CD14-positive monocyte (primary cell): Measurements from ENCODE around the gene KLHL6. TPM values are rescaled to one million over a fixed set of nuclear protein-coding genes. Genes with fewer than 3 reads are reported as not detected.
A peak's percentile ranks its signal among the peaks of the same experiment; 100 is the strongest.

ENCODE experiments used
- DNase-seq, 3 donors: peaks; one replicate each; pipeline ENCODE4 v3.0.0-alpha.2; 2011 to 2022
- H2AFZ ChIP-seq: 2 replicates; pipeline ENCODE4 v1.6.0; 2012; ENCODE audit warnings: mild to moderate bottlenecking, low read depth, low read length, inconsistent platforms; ENCODE audit not compliant: insufficient read depth, poor library complexity, severe bottlenecking
- H3K27ac ChIP-seq, 2 donors: 1 replicate in 1 of 2; 2 replicates in 1 of 2; pipeline ENCODE4 v1.5.1; 2012 to 2013; ENCODE audit warnings: low read length in 2 of 2, control low read depth in 1 of 2, inconsistent platforms in 1 of 2, low read depth in 1 of 2, mild to moderate bottlenecking in 1 of 2
- H3K27me3 ChIP-seq, 2 donors: one replicate each; pipeline versions ENCODE4 v1.6.0 to v1.6.1; 2011 to 2013; ENCODE audit warnings: low read length in 2 of 2; ENCODE audit not compliant: control insufficient read depth in 2 of 2, insufficient read depth in 2 of 2
- H3K36me3 ChIP-seq, 2 donors: replicated peaks in 1 of 2; 1 replicate in 1 of 2; 2 replicates in 1 of 2; pipeline versions ENCODE4 v1.5.1 to v1.6.1; 2012 to 2013; ENCODE audit warnings: low read length in 2 of 2, control low read depth in 1 of 2, inconsistent platforms in 1 of 2, mild to moderate bottlenecking in 1 of 2; ENCODE audit not compliant: insufficient read depth in 2 of 2, control insufficient read depth in 1 of 2
- H3K4me1 ChIP-seq, 2 donors: 1 replicate in 1 of 2; 2 replicates in 1 of 2; pipeline versions ENCODE4 v1.5.1 to v1.6.1; 2012 to 2013; ENCODE audit warnings: low read length in 2 of 2, control low read depth in 1 of 2, inconsistent platforms in 1 of 2, mild to moderate bottlenecking in 1 of 2, moderate library complexity in 1 of 2; ENCODE audit not compliant: insufficient read depth in 2 of 2, control insufficient read depth in 1 of 2
- H3K4me2 ChIP-seq: replicated peaks from 2 replicates; pipeline ENCODE3; 2012; ENCODE audit warnings: low read length, moderate library complexity, mild to moderate bottlenecking; ENCODE audit not compliant: poor library complexity, severe bottlenecking; ENCODE audit errors: extremely low read depth
- H3K4me3 ChIP-seq, 3 experiments: fragments of 200-600 bp in 1 of 3; sonication (generic) in 1 of 3; replicated peaks in 1 of 3; 1 replicate in 2 of 3; 2 replicates in 1 of 3; pipeline ENCODE4 v1.5.1; 2011 to 2013; ENCODE audit warnings: low read length in 3 of 3, mild to moderate bottlenecking in 3 of 3, control low read depth in 2 of 3, low read depth in 2 of 3, inconsistent platforms in 1 of 3, moderate library complexity in 1 of 3
- H3K79me2 ChIP-seq: 2 replicates; pipeline ENCODE4 v1.6.0; 2012; ENCODE audit warnings: mild to moderate bottlenecking, control low read depth, inconsistent platforms, low read length, moderate library complexity; ENCODE audit not compliant: insufficient read depth
- H3K9ac ChIP-seq: 2 replicates; pipeline ENCODE4 v1.6.0; 2017; ENCODE audit warnings: low read length, mild to moderate bottlenecking; ENCODE audit not compliant: insufficient read depth, poor library complexity, severe bottlenecking
- H3K9me3 ChIP-seq, 2 donors: replicated peaks in 1 of 2; 1 replicate in 1 of 2; 2 replicates in 1 of 2; pipeline versions ENCODE4 v1.5.1 to v1.6.1; 2012 to 2013; ENCODE audit warnings: low read length in 2 of 2, control low read depth in 1 of 2; ENCODE audit not compliant: control insufficient read depth in 1 of 2, insufficient read depth in 1 of 2
- H4K20me1 ChIP-seq: 2 replicates; pipeline ENCODE4 v1.6.0; 2012; ENCODE audit warnings: mild to moderate bottlenecking, low read length, control low read depth, moderate library complexity; ENCODE audit not compliant: insufficient read depth
- H3K27ac Mint-ChIP-seq, 7 donors: one replicate each; pipeline ENCODE4 v1.8.0; 2020; ENCODE audit warnings: mild to moderate bottlenecking in 7 of 7, mixed read lengths in 7 of 7, moderate library complexity in 6 of 7, inconsistent platforms in 2 of 7
- H3K27me3 Mint-ChIP-seq, 3 donors: one replicate each; pipeline ENCODE4 v1.8.0; 2021 to 2022; ENCODE audit warnings: low read depth in 3 of 3, mild to moderate bottlenecking in 3 of 3, mixed read lengths in 3 of 3, moderate library complexity in 3 of 3, inconsistent platforms in 1 of 3
- H3K36me3 Mint-ChIP-seq, 2 donors: one replicate each; pipeline ENCODE4 v1.8.0; 2020; ENCODE audit warnings: mixed read lengths in 2 of 2, inconsistent platforms in 1 of 2, mild to moderate bottlenecking in 1 of 2
- H3K4me1 Mint-ChIP-seq: one replicate; pipeline ENCODE4 v1.8.0; 2020; ENCODE audit warnings: mild to moderate bottlenecking, mixed read lengths
- H3K4me3 Mint-ChIP-seq, 2 donors: one replicate each; pipeline ENCODE4 v1.8.0; 2020; ENCODE audit warnings: mild to moderate bottlenecking in 2 of 2, mixed read lengths in 2 of 2, moderate library complexity in 1 of 2
- H3K9me3 Mint-ChIP-seq, 7 donors: one replicate each; pipeline ENCODE4 v1.8.0; 2020 to 2022; ENCODE audit warnings: mixed read lengths in 7 of 7, mild to moderate bottlenecking in 6 of 7, moderate library complexity in 6 of 7, inconsistent platforms in 2 of 7
- WGBS: methylation state at CpG from one replicate; pipeline ENCODE4 v1.1.5; 2013; ENCODE audit warnings: missing lambda C conversion rate; ENCODE audit not compliant: insufficient coverage; 5-methylcytosine and 5-hydroxymethylcytosine counted together
- intact Hi-C, 2 donors: fragments of 100-400 bp; cut with micrococcal nuclease; formaldehyde crosslinking; loops; one replicate each; pipeline versions ENCODE4 v1.15.0 to v1.15.1; 2023
- polyA plus RNA-seq, 3 donors: library from polyadenylated mRNA; depleted of rRNA in 1 of 3; unstranded in 2 of 3; stranded (reverse) in 1 of 3; fragments of 300-500 nt in 2 of 3; fragments of >200 nt in 1 of 3; fragmentation: Illumina TruSeq in 2 of 3; gene quantifications; 1 replicate in 2 of 3; 2 replicates in 1 of 3; pipeline ENCODE4 v1.2.3, GENCODE V29; 2012 to 2021
- TF ChIP-seq, protein P1 (sequence below): fragments of 200-600 bp; IDR thresholded peaks from one replicate; pipeline ENCODE4 v1.8.0; 2022; ENCODE audit warnings: antibody characterized with exemption, mild to moderate bottlenecking

Gene KLHL6
- polyA plus RNA-seq, 3 donors, result 5.7 to 15.2 (median 10.6) TPM

DNA sequence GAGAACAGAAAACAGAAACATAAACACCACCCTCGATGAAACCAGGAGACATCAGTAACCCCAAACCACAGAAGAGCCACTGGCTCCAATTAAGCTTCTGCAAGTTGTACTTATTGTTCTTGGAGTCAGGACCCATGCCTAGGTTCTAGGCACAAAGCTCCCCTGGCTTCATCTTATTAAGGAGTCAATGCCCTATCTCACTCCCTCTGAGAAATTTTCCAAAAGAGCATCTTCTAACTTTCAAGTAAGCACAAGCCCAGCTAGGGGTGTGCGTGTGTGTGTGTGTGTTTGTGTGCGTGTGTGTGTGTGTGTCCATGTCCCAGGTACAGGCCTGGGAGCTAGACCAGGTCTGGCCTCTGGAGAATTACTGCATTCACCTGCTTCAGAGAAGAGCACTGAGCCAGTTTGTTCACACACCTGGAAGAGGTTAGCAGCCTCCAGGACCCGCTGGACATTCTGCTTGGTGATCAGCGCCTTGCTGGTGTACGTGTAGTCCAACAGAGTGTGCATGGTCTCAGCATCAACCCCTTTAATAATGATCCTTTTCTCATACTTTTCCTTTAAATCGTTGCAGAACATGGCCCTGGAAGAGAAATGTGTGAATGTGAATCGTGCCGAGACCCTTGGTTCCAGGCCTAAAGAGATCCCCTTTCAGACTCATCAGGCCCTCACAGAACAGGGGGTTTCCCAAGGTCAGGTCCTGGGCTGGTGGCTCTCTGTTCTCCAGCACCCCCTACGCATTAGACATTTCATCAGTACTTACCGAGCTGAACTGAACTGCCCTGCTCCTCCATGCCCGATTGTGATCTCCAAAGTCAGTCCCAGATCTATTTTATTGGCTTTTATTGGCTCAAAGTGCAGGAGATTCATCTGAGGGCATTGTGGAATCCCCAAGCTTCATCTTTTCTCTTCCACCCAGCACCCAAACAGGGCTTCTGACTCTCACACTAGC lies 27.8 kb downstream of the KLHL6 start:
- H3K4me1 Mint-ChIP-seq, result peaks cover 55% of the 10 kb centered on the region
- H3K4me3 Mint-ChIP-seq, result no peak overlapping the region
- H3K27ac ChIP-seq, result peak overlapping the region in 1 of 2 donors; percentile 55
- no peaks in the 10 kb centered on the region for H3K27me3 ChIP-seq
- H4K20me1 ChIP-seq, result peaks cover 22% of the 10 kb centered on the region
- DNase-seq, result no peak
- H3K4me1 ChIP-seq, result peaks cover 17 to 28% of the 10 kb centered on the region in 2 donors
- intact Hi-C loops, result no loop called here
- peaks cover 7 to 55% of the 10 kb centered on the region in 2 donors for H3K36me3 ChIP-seq
- H3K9me3 Mint-ChIP-seq, result peaks cover 0 to 3% (median 2%) of the 10 kb centered on the region in 7 donors
- H3K36me3 Mint-ChIP-seq, result peaks cover 68 to 77% of the 10 kb centered on the region in 2 donors
- WGBS, result 83% methylated on average over 8 of the region's 12 CpGs
- H2AFZ ChIP-seq, result no peak overlapping the region
- no peak overlapping the region for H3K9ac ChIP-seq
- no peak overlapping the region for H3K4me3 ChIP-seq
- H3K27me3 Mint-ChIP-seq, result no peaks in the 10 kb centered on the region
- H3K9me3 ChIP-seq, result no peaks in the 10 kb centered on the region
- H3K27ac Mint-ChIP-seq, result peak overlapping the region; percentile 51 to 89 (median 65)
- H3K4me2 ChIP-seq, result no peak overlapping the region
- TF ChIP-seq, protein P1, sequence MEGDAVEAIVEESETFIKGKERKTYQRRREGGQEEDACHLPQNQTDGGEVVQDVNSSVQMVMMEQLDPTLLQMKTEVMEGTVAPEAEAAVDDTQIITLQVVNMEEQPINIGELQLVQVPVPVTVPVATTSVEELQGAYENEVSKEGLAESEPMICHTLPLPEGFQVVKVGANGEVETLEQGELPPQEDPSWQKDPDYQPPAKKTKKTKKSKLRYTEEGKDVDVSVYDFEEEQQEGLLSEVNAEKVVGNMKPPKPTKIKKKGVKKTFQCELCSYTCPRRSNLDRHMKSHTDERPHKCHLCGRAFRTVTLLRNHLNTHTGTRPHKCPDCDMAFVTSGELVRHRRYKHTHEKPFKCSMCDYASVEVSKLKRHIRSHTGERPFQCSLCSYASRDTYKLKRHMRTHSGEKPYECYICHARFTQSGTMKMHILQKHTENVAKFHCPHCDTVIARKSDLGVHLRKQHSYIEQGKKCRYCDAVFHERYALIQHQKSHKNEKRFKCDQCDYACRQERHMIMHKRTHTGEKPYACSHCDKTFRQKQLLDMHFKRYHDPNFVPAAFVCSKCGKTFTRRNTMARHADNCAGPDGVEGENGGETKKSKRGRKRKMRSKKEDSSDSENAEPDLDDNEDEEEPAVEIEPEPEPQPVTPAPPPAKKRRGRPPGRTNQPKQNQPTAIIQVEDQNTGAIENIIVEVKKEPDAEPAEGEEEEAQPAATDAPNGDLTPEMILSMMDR, result no peak
- H3K79me2 ChIP-seq, result peaks cover 58% of the 10 kb centered on the region

DNA sequence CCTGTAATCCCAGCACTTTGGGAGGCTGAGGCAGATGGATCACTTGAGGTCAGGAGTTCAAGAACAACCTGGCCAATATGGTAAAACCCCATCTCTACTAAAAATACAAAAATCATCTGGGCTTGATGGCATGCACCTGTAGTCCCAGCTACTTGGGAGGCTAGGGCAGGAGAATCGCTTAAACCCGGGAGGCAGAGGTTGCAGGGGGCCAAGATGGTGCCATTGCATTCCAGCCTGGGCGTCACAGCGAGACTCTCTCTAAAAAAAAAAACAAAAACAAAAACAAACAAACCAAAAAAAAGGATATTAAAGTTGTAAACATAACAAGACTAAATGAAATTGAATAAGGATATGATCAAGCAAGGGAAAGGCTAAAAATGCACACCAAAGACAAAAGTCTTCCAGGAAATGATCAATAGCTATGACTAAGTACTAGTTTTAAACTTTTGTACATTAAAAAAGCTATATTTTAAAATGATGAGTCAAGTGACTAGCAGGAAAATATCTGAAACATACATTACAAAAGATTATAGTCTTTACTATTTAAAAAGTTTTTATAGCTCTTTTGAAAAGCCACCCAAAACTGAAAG lies 28.6 kb downstream of the KLHL6 start:
- intact Hi-C loops, result no loop called here
- H3K4me1 Mint-ChIP-seq, result peaks cover 49% of the 10 kb centered on the region

More for the DNA sequence above, 28.6 kb downstream of the KLHL6 start:
- WGBS, result 100% methylated on average over 2 of the region's 4 CpGs
- Histone ChIP-seq H3K27me3 (no peaks in the 10 kb centered on the region), H3K79me2 (peaks cover 52% of the 10 kb centered on the region), H3K9me3 (no peaks in the 10 kb centered on the region), H4K20me1 (peaks cover 15% of the 10 kb centered on the region), H3K9ac (no peak overlapping the region), H3K4me3 (no peak overlapping the region), H2AFZ (no peak overlapping the region), H3K4me1 (peaks cover 17 to 20% of the 10 kb centered on the region in 2 donors), H3K36me3 (peaks cover 7 to 62% of the 10 kb centered on the region in 2 donors), H3K4me2 (no peak overlapping the region), H3K27ac (peak overlapping the region in 1 of 2 donors; percentile 55)
- TF ChIP-seq, protein P1, result no peak
- DNase-seq, result no peak
- Mint-ChIP-seq H3K36me3 (peaks cover 69 to 81% of the 10 kb centered on the region in 2 donors), H3K27me3 (no peaks in the 10 kb centered on the region), H3K9me3 (peaks cover 0 to 3% (median 2%) of the 10 kb centered on the region in 7 donors), H3K4me3 (no peak overlapping the region), H3K27ac (peak overlapping the region in 6 of 7 donors; percentile 51 to 89 (median 68))
